Stimulated activated CD8-positive, alpha-beta memory T cell treated with anti-CD3 and anti-CD28 coated beads, Interleukin-4, amount 100 ng/mL, for 24 hours (primary cell): ENCODE results near the gene CHST5.
"Not testable (repeated sequence)": the region's sequence is repeated elsewhere in the genome, so short reads cannot be mapped to it uniquely, and the experiment has no call there.

Source experiments
- DNase-seq: peaks from one replicate; pipeline ENCODE4 v3.0.0-alpha.2; 2020; ENCODE audit warnings: low read depth

CHST5 gene

DNA sequence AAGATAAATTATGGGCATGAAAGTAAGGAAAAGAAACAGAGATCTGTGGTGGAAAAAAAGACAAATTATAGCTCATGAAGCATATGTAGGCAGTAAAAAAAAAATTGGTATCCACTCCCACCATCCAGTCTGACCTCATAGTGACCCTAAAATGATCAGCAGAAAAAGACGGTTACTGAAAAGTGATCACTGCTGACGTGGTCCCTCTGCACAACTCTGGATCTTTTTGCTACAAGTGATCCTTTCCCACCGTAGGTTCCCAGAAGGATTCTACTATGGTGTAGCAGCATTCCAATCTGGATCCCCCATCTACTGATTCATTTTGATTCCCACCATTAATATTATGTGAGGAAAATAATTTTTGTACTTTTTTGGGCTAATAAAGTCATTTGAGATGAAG is 29.8 kb downstream of the CHST5 start:
- no peak for DNase-seq

DNA sequence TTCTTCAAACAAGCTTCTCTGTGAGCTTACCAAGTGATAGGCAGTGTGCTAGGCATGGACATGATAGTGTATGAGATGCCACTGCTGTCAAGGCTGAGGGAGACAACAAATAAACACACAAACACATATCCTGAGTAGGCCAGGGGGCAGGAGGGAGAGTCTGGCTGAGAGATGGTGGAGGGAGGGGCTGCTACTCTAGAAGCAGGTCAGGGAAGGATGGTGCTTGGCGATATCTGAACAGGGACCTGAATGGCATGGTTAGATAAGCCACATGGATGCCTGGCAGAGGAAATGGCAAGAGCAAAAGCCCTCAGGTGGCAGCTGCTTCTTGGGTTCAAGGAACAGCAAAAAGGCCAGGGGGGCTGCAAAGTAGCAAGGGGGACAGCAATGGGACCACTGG is 32.1 kb downstream of the CHST5 start:
- no peak for DNase-seq

DNA sequence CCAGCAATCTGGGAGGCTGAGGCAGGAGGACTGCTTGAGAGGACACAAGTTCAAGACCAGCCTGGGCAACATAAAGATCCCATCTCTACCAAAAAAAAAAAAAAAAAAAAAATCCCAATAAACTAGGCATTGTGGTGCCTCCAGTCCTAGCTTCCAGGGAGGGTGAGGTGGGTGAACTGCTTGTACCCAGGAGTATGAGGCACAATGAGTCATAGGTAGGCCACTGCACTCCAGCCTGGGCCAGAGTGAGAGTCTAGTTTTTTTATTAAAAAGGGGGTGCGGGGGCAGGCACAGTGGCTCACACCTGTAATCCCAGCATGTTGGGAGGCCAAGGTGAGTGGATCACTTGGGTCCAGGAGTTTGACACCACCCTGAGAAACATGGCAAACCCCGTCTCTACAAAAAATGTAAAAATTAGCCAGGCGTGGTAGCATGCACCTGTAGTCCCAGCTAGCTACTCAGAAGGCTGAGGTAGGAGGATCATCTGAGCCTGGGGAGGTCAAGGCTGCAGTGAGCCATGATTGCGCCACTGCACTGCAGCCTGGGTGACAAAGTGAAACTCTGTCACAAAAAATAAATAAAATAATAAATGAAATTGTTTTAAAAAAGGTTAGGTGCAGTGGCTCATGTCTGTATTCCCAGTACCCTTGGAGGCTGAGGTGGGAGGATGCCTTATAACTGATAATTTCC is 32.8 kb downstream of the CHST5 start:
- no peak for DNase-seq

DNA sequence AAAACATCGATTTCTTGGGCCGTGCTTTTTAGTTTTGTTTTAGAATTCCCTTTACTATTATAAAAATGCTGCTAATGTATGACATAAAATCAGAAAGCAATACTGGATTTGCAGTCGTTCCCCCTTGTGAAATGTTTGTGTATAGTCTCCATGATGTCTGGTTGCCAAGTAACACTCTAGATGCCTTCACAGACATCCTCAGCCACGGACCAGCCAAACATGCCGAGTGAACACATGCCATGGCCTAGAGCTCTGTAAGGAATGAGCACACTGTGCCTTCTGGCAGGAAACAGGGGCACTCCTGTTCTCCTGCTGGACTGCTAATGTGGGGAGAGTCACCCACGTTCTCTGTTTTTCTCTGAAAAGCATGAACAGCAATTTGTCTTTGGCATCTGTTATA is 34.1 kb downstream of the CHST5 start:
- not testable (repeated sequence) for DNase-seq

DNA sequence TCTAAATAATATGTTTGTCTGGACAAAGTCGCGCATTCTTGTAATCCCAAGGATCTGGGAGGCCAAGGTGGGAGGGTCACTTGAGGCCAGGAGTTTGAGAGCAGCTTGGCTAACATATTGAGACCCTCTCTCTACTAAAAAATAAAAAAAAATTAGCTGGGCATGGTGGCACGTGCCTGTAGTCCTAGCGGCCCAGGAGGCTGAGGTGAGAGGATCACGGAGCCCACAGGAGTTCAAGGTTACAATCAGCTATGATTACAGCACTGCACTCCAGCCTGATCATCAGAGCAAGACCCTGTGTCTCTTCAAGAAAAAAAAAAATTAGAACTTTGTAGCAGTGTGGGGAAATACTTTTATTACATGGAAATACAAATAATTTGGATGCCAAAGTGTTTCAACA is 34.5 kb downstream of the CHST5 start:
- no peak for DNase-seq

DNA sequence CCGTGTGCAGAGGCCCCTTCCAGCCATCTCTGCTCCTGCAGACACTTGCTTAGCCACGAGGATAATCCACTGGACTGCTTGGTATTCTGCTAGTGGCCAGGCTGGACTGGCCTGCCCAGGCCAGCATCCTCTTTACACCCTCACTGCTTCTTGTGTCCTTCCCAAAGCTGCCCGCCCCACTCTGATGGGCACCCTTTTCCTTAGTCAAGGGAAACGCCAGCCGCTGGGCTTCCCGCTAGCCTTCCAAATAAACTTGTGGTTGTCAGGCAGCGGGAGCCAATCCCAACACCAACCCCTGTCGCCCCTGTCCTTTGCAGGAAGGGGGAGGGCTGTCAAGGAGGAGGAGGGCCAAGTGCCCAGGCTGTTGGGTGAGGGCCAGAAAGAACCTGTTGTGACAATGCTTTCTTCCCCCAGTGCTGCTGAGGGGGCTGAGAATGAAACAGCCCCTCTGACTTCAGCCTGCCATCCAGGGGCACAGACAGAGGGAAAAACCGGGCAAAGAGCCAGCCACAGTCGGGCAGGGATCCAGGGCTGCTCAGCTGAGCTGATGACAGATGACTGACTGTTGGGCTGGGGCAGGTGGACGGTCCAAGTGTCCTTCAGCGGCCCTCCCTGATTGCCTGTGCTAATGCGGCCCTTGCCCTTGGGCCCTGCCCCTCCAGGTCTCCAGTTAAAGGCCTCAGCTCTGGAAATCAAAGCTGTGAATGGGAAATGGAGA is 37.1 kb downstream of the CHST5 start:
- not testable (repeated sequence) for DNase-seq

DNA sequence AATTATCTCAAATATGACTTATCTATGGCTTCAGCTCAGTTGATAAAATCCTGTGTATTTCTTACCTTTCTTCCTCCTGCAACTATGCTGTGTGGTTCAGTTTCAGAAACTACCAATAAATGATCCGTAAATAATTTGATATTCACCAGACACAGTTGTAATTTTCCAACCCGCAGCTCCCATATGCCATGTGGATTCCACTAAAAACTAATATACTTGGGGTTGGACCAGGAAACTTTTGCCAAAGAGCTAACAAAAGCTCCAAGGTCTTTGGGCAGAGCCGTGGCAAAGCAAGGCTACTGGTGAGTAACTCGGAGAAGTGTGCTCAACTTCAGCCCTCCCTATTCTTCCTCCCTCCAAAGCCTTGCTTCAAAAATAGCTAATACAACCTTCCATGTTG is 38.4 kb downstream of the CHST5 start:
- DNase-seq = no peak

DNA sequence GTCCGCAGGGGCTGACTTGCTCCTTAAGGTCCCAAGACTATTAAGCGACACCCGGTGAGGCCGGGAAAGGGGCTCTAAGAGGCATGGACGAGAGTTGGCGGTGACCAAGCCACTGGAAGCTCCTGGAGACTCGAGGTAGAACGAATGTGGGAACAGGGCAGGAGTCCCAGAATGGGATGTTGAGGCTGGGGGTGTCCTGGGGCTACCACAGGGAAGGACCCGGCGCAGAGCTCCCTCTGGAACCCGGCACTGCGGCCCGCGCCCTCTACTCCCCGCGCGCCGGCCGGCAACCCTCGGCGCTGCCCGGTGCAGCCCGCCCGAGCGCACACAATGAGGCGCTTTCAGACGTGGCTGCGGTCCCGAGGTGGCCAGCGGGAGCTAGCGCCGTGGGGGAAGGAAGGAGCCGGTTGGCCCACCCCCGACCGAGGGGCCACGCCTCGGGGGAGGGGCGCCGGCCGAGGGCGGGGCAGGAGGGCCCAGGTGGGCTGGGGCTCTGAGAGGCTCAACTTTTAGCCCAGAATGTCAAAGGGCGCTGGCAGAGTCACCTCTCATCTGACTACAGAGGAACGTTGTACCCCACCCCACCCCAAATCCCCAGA is 40.7 kb downstream of the CHST5 start, which contains the start of gene CHST6:
TSS of gene CHST6 (minus strand) at position 366 of the 599 bp plus-strand sequence. CDS start 15,613 bp downstream, outside the sequence.
- no peak for DNase-seq

DNA sequence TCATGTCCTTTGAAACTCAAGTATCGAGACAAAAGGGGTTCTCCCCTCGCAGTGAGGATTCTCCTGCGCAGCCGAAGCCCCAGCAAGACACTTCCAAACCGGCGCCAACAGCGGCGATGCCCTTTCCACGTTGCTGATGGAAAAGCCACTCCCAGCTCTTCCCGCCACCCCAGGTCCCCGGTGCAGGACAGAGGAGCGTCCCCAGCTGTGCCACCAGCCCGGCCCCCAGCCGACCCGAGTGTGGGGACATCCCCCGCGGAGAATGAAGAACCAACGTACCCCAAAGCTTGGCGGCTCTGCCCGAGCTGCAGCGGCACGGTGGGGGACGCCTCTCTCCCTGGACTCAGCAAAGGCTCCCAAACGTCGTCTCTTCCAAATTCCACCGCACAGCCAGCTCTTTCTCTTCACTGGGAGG is 41.2 kb downstream of the CHST5 start:
- no peak for DNase-seq

DNA sequence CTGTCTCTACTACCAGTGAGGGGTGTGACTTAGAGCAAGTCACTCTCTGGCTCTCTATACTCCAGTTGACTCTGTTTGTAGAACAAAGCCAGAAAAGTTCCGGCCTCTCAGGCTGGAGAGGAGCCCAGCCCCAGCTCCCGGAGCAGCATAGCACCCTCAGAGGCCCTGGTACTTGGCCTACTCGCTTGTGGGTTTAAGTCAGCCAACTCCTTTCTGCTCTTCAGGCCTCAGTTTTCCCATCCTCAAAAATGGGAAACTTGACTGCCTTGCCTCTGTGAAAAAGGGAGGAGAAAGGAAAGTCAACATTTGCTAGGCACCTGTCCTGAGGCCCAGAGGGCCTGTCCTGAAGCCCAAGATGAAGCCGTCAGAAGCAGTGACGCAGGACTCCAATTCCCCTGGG is 41.7 kb downstream of the CHST5 start:
- DNase-seq = no peak

DNA sequence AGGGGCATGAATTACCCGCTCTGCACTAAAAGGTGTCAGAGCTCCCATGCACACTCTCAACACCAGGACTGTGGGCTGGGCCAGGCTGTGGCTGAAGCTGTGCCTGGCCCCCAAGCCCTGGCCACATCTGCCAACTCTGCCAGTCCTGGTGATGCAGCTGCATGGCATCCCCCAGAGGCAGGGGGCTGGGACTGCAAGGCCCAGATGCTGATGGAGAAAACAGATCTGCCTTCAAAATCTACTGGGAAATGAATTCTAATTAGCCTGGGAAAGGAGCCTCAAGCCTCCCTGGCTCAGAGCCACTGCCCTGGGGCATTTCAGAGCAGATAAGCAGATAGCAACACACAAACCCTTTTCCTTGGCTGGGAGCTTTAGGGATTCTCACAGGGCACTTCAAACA is 44.0 kb downstream of the CHST5 start:
- DNase-seq = no peak

DNA sequence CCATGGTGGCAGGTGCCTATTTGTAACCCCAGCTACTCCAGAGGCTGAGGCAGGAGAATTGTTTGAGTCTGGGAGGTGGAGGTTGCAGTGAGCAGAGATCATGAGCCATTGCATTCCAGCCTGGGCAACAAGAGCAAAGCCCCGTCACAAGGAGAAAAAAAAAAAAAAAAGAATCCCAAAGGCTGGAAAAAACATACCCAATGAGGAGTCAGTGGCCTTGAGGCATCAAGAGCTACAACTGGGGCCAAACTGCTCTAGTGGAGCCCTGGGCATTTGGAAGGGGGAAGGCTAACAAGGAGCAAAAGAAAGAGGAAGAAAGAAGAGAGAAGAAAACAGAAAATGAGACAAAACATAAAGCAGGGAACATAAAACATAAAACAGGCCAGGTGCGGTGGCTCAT is 47.6 kb downstream of the CHST5 start:
- DNase-seq = no peak

DNA sequence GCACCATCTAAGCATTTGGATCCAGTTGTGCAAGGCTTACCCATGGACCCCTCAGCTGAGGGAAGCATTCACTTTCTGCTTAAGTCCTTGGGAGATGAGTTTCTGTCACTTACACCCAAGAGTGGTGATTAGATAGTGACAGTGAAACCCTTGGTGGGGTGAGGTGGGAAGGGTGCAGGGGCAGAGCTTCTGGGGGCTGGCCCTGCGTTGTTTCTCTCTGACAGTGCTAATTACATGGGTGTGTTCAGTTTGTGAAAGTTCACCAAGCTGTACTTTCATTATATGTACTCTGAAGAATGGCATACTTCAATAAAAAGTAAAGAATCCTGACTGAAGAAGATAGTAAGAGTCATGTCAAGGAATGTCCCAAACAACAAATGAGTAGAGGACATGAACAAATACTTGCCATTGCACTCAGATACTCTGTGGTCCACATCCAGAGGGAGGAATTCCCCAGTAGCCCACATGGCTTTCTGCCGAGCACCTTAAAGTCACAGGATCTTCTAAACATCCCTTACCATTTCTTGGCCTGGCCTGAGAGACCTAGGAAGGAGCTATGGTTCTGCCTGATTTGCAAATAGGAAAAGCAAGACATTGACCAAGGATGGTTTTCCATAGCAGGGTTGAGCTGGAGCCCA is 49.1 kb downstream of the CHST5 start:
- DNase-seq = no peak

DNA sequence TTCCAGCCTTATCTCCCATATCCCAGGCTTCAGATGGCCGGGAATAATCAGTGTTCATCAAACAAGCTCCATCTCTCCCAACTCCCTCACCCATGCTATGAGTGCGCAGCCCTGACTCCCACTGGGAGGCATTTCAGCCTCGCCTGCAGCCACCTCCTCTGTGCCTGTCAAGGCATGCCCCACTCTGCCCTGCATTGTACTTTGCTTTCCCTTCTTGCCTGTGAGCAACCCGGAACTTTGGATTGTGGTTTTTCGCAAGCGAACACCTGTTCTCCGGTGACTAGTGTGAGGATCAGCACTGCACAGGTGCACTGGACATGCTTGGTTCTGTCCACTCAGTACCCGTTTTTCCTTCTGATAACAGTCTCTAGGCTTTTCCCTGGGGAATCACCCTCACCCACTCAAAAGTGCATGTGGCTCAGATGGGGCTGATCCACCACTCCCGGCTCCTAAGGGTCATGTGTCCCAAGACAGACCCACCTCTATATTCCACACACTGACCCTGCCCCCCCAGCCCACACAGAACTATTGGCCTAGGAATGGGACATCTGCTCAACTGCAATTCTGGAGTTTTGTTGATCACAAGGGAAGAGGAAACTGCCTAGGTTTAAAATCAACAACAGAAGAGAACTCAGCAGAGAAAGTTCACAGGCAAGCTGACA is 49.8 kb downstream of the CHST5 start:
- DNase-seq = no peak

DNA sequence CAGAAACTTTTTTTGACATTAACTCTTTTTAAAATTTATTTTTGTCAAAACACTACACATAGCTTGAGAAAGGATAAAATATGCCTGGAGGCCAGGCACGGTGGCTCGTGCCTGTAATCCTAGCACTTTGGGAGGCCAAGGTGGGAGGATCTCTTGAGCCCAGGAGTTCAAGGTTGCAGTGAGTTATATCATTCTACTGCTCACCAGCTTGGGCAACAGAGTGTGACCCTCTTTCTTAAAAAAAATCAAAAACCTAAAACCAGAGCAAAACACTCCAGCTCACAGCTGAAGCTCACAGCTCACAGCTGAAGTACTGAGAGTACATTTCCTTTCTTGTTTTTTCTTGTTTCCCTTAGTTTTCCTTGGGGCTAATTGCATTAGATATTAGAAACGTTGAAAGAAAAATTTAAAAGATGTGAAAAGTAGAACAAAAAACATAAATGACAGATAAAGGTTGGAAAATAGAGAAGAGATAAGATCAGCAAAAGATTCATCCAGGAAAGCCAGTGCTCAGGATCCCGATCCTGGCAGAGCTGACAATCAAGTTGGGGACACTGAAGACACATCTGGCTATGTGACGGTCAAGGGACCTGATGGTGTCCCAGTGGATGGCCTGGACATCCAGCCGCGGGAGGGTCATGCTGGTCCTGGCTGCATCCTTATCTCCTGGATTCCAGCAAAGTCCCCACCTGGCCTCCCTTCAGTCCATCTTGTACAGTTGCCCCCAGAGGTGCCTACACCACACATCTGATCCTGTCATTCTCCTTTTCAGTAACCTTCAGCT is 50.5 kb downstream of the CHST5 start:
- DNase-seq = no peak

DNA sequence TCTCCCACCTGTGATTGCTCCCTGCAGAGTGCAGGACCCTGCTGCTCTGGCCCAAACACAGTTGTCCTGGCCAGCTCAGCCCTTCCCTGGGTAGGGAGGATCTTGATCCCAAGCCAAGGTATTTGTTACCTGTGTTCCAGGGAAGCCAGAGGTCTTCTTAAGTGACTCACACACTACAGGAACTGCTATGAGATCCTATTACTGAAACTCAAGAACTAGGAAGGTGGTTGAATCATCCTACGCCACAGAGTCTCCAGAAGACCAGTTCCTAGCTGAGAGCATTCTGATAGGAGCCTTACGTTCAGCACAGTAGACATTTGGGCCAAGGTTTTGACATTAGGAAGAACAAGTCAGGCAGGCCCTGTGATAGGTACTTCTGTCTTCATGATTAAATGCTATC is 52.7 kb downstream of the CHST5 start:
- no peak for DNase-seq

DNA sequence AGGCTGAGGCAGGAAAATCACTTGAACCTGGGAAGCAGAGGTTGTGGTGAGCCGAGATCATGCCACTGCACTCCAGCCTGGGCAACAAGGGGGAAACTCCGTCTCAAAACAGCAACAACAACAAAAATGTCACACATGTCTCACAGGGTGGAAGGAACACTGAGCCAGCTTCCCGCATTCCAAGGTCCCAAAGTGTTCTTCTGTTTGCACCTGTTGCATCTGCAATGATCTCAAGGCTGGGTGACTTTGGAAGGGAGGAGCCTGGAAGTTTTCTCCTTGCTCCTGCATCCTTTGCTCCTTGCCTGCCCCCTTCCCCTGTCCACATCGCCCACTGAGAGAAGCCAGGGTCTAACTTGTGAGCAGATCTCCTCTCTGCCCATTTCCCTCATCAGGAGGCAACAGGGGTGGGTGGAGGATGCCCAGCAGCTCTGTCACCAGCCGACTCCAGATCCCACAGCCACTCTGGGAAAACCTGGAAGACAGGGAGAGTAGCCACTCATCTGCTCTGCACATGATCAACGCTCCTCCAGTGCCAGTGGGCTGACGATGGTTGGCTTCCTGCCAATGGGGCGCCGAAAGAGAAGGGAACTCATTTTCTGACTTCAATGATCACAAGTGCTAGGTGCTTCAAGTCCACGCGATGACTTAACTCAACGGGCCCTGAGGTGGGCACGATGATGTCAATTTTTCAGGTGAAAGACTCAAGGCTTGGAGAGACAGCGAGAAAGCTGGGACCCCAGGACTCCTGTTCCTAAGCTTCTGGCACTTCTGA is 53.3 kb downstream of the CHST5 start:
- no peak for DNase-seq

DNA sequence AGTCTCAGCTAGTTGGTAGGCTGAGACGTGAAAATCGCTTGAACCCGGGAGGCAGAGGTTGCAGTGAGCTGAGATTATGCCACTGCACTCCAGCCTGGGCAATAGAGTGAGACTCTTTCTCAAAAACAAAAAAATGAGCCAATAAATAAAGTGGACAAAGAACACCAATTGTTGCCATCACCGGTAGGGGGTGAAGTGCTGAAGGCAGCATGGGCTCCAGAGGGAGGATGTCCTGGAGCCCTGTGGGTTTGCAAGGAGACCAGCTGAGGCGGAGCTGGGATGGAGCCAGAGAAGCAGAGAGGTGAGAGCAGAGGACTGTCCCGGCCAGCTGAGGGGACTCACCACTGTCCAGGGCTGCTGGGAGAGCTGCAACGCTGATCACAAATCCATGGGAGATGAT is 54.4 kb downstream of the CHST5 start:
- no peak for DNase-seq

DNA sequence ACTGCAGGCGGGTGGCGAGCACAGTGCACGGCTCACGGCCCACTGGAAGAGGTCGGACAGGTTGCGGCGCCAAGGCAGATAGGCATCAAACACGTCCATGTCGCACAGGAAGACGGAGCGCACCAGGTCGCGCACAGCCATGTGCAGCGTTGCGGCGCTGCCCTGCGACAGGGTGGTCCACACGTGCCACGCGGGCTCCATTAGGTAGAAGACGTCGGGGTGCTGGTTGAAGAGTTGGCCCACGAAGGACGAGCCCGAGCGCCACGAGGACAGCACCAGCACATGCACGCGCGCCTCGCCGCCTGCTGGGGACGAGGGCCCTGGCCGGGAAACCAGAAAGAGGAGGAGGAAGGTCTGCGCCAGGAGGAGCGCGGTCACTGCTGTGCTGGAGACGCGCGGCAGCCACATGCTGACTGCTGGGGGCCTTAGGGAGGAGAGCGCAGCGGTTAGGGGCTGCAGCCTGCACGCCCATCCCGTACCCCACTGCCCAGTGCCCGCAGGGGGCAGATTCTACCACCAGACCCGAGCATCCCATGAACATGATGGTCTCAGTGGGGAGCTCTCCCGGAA is 56.4 kb downstream of the CHST5 start:
- no peak for DNase-seq
